HG02943 (cell line): ENCODE measurements around the gene NEK10.

Source experiments
- ATAC-seq: cut with Tn5 transposase; IDR thresholded peaks from one replicate; pipeline ENCODE4 v1.9.1; 2021; ENCODE audit warnings: mild to moderate bottlenecking, low read depth, moderate library complexity; ENCODE audit not compliant: unreplicated experiment

The NEK10 gene

DNA sequence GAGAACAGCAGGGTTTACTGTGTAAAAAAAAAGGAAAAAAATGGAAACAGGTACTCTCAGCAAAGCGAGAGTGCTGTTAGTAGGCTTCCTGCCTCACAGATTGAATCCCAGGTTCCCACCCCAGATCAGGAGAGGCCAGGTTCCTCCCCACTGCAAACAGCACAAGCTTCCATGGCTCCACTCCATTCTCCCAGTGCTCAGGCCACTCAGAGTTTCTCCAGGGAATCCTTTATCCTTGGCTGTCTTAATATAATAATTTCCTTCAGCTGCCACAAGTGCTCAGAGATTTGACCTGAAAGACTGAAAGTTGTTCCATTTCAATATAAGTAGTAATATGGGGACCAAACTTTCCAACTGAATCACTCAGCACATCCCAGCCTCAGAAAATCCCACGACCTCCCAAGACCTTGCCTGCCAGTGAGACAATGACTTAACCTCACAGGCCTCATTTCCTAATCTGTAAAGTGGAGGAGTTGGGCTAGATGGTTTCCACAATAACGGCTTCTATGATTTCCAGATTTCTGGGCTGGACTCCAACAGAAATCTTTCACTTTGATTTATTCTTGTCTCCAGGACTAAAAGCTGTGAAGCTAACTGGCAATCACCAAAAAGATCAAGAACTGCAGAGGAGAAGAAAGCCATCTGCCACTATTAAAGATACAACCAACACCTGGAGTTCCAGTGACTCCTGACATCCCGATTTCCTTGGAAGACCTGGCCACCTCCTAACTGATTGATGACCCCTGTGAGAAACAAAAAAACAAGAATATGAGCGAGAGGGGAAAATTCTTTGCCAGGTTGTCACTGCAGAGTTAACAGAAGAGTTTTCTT is 289.5 kb downstream of the NEK10 start:
- ATAC-seq: no peak

- ATAC-seq: no peak
These were observed 290.8 kb downstream of the NEK10 start for GRCh38 chr3:27078246-27078913.

DNA sequence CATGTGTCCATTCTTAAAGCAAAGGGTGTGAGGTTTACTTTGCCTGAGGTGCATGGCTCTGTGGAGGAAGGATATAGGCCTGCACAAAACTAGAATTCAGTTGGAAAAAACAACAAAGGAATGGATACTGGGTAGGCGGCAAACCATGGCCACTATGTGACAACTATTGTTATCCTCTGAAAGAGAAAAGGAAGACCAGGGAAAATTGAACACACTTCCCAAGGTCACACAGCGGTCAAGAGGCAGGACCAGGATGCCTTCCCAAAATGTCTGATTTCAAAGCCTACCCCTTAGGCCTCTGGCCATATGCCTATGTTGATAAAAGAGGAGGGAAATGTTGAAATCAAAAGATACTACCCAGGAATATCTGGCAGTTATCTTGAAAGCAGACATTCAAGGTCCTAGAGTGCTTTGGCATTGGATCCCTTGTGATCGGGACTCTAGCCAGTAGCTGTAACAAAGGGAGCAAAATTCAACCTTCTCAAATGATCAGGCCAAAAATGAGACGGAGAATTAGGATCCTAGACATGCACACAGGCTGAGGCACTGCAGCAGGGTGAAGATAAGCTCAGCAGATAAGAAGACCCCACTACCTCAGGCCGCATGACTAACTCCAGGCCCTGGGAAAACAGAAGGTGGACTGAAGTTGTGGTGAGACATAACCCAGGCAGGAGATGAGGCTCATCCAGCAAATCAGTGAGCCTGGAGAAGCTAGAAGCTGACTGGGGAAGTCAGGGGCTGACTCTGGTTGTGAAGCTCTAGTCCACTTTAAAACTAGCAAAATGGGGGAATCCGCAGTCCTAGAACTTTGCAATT is 292.2 kb downstream of the NEK10 start:
- no peak for ATAC-seq

DNA sequence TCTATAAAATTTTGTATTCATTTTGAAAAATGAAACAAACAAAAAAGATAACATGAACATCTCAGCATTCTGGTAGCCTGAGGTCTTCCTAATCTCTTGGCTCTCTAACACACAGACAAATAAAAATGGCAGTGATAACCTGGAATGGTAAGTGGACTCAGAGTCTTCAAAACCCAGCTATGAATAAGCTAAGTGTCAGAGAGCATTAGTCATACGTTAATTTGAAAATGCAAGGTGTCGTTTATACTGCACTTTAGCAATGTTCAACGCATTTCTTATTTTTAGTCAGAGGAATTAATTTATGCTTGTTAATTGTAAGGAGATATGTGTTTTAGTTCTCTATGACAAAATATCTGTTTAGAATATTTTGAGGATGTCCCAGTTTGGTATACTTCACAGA is 294.3 kb downstream of the NEK10 start:
- ATAC-seq: no peak

GRCh38 chr3:27073912-27074311 is 295.3 kb downstream of the NEK10 start:
- ATAC-seq: no peak

DNA sequence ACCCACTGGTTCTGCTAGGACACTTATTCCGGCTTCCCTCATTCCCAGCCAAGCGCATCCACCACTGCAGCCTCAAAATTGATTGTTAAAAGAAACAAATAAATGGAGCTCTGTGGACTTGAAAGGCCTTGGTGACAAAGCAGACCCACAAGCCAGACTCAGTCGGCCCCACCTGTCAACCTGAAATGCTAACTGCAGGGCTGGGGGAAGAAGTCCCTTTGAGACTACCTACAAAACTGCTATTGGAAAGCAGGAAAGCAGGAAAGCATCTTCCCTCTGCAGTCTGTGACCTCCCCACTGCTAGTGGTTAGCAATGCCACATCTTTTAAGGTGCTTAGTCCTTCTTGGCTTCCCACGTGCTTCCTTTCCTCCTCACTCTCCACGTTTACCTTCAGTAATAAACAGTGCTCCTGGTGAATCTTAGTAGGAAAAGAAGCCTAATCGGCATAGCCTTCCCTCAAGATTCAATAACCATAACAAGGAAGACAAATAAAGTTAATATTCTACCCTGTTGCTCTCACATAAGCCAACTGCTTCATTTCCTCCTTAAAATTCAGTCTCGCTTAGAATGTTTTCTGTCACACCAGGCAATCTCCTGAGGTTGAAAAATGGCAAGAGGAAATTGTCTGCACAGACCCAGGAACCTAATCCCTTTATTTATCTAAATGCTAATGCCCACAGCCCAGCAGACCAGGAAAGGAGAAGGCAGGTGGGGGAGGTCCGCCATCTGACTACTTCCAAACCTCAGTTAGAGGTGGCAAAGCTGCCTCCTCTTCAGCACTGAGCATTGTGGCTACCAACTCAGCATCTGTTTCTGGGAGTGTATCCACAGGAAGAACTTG is 296.2 kb downstream of the NEK10 start:
- ATAC-seq: no peak

DNA sequence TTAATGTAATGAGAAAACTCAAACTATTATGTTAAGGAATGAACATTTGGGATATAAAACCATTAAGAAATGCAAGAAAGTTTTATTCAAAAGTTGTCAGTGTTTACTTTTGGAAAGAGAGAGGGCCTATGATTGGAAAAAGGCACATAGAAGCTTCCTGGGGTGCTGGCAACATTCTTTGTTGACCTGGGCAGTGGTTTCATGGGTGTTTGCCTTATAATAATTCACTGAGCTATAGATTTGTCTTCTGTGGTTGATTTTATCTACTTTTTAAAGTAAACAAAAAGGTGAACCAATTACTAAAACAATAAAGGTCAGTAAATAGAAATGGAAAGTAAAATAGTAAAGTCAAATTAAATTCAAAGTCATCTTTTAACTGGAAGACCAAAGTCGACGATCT is 308.8 kb downstream of the NEK10 start:
- ATAC-seq: no peak
